NCI-H524 treated with DMSO at 0.1 percent for 48 hours (cell line): ENCODE results near the gene PALLD.

Experiments used
- DNase-seq: peaks from one replicate; lab custom pipeline; 2025; lab: John Stamatoyannopoulos, UW

PALLD gene

DNA sequence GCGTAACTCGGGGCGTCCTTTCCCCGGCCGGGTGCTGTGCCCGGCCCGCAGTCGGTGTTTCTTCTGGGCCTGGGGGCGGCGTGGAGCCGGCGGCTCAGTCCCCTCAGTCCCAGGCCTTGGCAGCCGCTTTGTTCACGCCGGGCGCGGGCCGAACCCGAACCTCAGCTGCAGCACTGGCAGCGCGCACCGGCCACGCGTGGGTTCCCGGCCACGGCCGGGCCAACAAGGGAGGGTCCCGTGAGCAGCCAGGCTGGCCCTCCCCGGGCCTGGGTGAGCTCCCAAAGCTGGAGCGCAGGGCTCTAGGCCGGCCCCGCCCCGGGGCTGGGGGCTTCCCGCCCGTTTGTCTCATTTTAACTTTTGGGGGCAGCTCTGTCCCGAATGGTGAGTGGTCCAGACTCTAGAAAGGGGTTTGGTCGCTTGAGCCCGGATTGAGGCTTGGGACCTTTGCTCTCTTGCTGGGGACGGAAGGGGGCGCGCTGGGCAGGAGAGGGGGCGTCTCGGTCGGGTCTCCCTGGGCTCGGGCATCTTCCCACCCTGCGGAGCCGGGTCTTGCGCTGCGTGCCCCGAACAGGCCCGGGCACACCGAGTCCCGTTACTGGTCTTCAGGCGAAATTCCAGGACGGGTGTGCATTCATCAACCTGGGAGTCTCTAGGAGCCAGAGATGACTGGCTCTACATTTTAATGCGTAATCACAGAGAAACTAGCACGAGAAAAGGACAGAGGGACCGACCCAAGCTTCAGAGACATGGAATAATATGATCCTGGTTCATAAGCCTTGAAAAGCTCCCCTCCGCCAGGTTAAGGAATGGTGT, 336.1 kb downstream of the PALLD start:
- DNase-seq = no peak

DNA sequence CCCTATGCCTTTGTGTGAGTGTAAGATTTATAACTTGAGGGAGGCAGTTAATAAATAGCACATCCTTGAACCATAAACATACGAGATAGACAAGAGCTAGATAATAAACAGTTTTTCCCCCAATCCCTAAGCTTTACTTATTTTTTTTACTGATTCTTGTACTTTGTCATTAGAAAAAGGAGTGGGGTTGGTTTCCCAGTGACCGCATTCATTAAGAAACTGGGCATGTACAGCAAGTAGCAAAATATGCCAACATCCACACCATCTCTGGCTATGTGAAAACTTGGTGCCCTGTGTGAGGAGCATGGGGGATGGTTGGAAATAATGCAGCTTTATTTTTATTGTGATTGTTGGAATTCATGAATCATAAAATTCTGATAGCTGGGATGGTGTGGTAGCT, 337.0 kb downstream of the PALLD start:
- DNase-seq = no peak

GRCh38 chr4:168835880-168836454, 339.1 kb downstream of the PALLD start:
- DNase-seq = no peak

DNA sequence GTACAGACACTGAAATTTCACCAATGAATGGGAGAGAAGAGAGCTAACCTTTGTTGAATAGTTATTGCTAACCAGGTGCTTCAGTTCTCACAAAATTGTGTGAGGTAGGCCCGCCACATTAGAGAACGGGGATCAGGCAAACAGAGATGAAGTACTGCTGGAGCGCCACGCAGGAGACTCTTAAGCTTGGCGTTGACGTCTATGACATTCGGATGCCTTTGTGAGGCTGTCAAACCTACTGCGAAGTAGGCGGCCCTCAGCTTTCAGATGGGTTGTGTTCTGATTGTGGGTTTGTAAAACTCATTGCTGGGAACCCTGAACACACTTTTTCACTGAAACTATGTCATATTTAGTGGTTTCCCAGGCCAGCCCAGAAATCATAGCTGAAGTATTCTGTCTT, 339.6 kb downstream of the PALLD start:
- no peak for DNase-seq

DNA sequence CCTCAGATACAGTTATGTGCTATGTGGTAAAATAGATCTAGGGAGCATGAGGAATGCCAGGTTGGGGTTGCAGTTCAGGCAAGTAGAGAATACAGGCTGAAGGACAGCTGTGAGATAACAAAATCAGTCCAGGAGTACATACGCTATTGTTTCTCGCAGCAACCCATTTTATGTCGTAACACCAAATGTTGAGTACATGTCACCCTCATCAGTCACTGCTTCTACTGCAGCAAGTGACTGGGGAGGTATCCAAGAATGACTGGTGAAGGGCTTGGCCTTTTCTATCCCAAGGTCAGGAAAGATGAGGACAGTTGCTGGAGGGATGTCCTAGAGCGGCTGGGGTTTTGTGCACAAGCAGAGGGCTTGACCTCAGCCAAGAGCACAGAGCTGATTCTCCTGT, 341.1 kb downstream of the PALLD start:
- DNase-seq = no peak

DNA sequence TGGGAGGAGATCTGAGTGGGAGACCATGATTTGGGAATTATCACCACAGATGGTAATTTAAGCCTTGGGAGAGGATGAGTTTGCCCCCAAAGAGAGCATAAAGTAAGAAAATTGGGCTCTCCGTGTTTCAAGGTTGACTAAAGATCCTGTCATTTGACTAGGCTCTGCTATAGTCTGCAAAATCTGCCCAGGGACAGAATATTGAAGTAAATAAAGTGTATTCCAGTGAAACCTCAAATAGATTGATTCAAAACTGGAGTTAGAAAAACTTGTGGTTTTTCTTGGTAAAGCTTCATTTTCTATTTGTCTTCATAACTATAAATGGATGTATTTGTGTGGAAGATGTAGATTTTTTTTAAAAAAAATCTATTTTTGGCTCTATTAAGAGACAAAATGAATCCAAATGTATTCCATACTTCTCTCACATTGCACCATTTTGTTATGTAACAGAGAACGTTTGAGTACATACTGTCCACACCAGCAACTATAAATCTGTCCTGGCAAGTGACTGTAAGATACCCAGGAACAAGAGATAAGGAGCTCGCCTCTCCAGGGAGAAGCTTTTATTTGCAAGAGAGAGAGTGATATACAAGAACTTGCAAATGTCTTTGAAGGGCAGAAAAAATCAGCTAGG, 343.0 kb downstream of the PALLD start:
- DNase-seq = no peak

DNA sequence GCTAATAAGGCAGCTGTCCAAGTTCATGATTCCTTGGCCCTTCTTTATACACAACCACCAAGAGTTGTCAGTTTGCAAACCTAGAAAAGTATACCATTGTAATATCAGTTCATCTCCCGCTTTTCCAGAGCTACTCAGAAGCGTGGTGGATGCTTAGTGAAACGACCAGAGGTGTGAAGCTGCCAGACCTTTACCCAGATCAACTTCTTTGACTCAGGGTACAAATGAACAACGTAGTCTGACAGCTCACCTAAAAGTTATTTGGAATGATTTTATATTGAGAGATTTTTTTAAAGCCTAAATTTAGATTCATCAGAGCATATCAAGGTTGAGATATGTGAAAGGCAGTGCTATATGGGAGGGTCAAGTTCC, 343.5 kb downstream of the PALLD start:
- DNase-seq = no peak

GRCh38 chr4:168841000-168841671, 344.3 kb downstream of the PALLD start:
- DNase-seq = no peak

GRCh38 chr4:168841672-168842019, 344.8 kb downstream of the PALLD start:
- no peak for DNase-seq

- DNase-seq = no peak
Observed at GRCh38 chr4:168842186-168842585, 345.3 kb downstream of the PALLD start.

DNA sequence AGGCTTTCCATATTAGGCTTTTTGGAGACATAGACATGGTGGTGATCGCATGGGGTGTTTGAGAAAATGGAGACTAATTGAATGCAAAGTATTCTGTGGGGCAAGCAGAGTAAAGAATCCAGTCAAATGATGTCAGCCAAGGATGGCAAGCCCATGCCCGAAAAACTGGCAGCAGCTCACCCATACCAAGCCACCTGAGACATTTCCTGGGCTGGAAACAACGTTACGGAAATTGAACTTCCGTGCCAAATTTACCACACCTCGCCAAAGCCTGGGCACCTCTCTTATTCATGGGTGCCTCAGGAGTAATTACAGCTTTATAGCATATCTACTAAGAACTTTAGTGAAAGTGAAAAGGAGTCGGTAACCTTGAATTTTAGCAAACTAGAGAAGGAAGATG, 346.8 kb downstream of the PALLD start:
- DNase-seq = no peak

- DNase-seq = no peak
Observed at GRCh38 chr4:168844353-168845049, 347.6 kb downstream of the PALLD start.

DNA sequence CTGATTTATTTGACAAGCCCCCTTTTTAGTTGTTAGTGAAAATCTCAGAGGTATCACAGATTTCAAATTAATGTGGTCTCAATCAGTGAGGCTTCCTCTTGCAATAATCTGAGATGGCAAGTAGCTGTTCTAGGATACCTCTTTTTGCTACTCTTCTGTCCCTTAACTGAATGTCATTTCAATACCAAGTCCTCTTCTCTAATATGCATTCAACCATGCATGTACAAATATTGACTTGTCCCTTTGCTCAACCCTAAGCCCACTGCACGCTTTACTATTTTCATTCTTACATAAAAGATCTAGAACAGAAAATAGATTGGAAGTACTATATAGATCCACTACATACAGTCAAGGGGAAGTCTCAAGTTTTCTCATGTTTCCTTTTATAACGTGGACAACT, 349.0 kb downstream of the PALLD start:
- DNase-seq = no peak

GRCh38 chr4:168846414-168846813, 349.6 kb downstream of the PALLD start:
- no peak for DNase-seq

DNA sequence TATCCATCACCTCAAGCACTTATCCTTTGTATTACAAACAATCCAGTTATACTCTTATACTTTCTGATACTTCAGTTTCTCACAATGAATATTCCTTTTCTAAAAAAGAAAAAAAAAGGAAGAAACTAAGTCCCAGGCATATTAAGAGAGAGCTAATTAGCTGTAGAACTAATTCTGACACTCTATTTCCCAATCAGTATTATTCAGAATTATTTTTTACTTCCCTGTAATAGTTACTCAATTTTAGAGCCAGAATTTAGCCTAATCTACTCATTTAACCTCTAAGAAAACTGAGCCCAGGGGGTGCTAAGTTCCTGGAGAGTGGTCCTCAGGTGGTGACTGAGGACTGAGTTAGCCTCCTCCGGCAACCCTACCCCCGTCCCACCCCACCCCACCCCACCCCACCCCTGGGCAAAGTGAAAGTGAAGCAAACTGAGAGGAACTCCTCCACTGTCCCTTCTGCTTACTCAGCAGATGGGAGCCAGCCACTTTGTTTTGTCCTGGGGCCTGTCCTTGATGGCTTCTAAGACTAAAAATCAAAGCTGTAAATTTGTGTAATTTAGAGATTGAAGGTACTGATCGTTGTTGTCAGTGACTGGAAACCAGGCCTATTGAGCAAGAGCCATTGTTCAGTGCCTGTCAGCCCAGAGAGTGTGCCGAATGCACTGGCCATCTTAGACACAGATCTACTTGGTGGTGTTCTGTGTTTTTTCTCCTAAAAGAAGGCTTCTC, 351.1 kb downstream of the PALLD start:
- DNase-seq = no peak

DNA sequence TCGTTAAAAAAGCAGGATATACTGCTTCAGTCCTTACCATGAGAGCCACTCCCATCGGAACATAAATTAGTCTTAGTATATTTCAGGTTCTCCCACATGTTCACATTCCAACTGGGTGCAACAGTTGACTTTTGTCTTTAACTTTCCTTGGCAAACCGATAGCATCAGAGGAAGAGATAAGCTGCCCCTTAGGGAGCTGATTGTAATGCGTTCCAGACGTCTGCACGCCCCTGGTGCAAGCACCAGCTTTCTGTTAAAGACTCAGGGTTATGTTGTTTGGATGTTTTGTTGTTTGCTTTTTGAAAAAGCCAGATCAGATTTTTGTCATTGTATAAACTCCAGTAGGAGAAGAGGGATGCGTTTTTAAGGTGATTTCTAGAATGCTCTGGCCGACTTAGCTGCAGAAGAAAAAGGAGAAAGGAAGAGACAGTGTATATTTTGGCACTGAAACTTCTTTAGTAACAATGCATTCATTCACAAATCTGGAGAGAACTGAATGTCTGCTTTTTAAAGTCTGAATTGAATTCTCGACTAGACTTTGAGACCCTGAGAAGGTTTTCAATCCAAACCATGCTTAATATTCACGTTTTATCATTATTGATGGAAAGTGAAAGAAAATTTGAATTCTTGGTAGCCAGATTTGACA, 352.3 kb downstream of the PALLD start:
- no peak for DNase-seq

- DNase-seq = no peak
Observed at GRCh38 chr4:168849997-168850396, 353.1 kb downstream of the PALLD start.

- no peak for DNase-seq
Observed at GRCh38 chr4:168852387-168852786, 355.5 kb downstream of the PALLD start.

- DNase-seq = no peak
Observed at GRCh38 chr4:168852933-168853713, 356.3 kb downstream of the PALLD start.

- DNase-seq = no peak
Observed at GRCh38 chr4:168853770-168854169, 356.9 kb downstream of the PALLD start.
